Measurements from ENCODE around the gene CHD6.
"Not testable (repeated sequence)": the region's sequence is repeated elsewhere in the genome, so short reads cannot be mapped to it uniquely, and the experiment has no call there.

Gene CHD6

GRCh38 chr20:41537865-41538264 lies 80.3 kb downstream of the CHD6 start:
- no peak for DNase-seq

- DNase-seq = not testable (repeated sequence)
These were observed 82.6 kb downstream of the CHD6 start for GRCh38 chr20:41535551-41535950.

DNA sequence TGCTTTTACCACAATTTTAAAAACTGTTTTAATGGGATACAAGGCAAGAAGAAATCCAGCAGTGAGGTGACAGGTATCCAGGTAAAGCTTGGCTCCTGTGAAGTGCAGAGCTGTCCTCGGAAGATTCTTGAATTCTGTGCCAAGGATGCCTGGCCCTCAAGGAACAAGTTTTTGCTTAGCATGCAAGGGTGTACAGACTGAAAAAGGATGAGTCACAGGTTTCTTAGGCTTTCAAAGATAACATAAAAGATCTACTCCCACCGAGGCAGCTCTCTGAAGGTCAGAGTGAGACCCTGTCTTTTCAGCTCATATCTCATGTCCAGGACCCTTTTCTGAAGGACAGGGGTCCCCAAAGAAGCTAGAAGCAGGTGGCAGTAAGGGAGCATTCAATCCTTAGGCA lies 83.3 kb downstream of the CHD6 start:
- DNase-seq = no peak

DNA sequence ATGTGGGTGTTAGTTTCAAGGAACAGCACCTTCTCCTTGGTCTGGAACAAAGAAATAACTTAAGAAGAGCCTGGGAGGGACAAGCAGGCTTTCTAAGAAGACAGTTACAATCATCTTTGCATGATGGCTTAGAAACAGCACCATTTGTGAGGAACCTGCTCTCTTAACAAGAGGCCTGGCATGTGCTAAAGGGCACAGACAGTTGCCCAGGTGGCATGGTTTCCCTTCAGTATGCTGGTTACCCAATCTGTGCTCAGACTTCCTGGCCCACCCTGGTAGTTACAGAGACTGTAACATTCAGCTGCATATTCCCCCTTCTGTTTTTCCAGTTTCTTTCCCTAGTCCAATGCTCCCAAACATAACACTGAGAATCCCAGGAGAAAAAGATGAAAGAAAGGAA lies 84.0 kb downstream of the CHD6 start:
- DNase-seq = no peak

DNA sequence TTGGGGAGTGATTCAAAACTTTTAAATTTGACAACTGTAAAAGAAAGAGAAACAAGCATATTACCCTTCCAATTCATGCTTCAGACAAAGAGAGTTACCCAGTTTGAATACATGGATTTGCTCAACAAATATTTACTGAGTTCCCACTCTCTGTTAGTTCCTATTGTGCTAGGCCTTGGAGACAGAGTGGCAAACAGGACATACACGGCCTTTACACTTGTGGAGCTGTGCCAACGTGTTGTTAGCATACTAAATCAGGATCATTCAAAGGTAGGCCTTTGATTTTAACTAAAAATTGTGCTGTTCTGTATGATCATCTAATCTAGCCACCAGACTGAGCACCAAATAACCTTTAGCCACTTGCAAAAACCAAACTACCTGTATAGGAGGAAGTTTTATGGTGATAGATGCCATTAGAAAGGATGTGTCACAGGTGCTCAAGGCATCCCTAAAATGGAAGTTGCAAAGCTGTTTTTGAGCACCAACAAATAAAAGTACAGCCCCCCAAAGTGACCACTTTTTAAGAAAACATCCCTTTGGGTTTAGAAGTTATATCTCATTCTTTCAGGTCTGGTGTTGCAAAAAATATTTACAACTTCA lies 84.5 kb downstream of the CHD6 start:
- DNase-seq = no peak

DNA sequence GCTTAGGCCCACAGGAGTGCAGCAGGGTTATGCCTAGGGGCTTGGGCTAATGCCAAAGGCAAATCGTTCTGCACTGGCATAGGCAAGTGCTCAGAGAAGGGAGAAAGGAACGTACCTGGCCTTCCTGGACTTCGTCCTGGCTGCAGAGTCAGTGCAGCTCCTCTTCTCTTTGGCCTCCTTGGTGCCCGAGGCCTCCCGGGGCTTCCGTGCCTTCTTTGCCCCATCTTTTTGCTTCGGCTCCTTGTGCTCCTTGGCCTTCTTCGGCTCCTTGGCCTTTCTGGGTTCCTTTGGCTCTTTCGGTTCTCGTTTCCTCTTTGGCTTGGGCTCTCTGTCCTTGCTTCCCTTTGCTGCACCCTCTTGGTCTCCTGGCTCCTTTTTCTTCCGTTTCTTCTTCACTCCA lies 85.2 kb downstream of the CHD6 start:
- DNase-seq = no peak

DNA sequence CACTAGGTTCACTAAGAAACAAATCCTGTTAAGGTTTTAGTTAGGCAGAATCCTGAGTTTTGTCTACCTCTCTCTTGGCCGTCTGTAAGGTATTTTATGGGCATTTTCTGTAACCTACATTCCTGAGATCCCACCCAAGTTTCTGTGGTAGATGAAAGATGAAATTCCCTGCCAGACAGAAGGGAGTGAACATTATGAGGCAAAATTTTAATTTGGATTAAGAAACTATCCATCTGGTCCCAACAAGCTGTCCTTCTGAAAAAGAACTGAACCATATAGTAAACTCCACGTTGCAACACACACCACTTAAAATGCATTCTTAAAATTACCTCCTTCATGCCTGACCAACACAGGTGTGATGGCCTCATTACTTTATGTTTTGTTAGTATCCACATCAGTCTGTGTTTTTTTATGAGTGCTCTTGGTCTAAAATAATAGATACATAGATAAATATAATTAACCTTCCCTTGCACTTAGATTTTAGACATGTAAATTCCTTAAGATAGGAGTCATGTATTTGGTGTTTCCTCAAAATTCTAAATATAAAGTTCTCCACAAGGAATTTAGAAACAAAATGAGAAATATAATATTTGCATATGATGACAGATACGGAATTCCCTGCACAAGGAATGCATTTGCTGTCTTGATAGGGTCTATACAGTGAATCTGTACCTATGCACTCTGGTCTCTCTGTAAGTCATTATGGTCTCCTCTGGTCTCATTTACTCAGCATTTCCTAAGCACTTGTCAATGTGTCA lies 86.5 kb downstream of the CHD6 start:
- no peak for DNase-seq

DNA sequence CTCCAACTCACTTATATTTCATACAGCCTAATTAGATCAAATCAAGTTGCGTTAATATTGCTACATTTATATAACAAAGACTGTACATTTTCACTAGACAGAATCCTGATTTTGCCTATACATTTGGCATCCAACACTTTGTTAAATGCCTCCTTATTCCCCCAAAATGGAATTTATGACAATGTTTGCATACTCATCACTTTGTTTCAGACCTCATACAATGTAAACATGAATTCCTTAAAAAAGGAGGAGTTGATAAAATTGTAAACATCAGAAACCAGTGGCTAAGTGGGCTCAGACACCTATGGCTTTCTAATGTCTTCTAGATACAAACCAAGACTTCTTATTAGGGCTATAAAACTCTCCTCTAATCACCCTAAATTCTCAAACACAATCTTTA lies 87.3 kb downstream of the CHD6 start:
- DNase-seq = no peak

GRCh38 chr20:41526327-41526726 lies 91.8 kb downstream of the CHD6 start:
- no peak for DNase-seq

DNA sequence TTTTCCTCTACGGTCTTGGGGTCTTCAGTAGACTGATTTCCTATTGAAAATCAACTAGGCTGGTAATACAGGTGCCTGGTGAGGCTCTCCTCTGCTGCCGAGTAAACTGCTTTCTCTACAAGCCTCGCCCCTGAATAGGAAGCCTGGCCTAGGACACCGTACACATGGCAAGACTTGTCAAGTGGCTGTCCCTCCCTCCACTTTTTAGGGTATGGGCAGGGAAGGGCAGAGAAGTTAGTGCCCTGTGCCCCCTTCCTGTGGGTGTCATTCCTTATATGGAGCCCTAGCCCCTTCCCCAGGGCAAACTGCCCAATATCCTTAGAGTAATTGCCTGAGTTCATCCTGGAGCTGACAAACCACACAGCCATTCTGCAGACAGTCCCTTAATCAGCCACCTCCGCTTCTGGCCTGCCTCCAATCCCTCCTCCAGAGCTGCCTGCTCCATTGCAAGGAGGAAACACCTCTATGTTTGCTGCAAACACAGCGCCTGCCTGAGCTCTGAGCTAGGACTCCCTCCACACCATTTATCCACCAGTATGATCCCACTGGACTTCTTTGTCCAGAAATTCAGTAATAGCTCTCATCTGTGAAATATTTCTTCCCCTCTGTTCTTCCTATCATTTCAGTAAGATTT lies 93.1 kb downstream of the CHD6 start:
- no peak for DNase-seq

DNA sequence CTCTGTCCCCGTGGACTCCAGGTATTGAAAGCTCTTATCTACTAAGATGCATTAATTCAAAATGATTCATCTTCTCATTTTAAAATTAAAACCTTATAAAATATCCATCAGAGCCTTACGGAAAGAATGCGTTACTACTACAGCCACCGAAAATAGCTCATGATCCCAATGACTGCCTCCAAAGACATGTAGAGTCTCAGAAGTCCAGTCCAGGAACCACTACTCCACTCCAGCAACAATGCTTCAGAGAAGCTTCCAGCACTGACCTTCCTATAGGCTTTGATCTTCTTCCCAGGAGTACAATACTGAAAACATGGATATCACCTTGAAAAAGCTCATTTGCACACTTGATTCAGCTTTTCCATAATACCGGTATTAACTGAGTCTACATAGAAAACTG lies 94.3 kb downstream of the CHD6 start:
- no peak for DNase-seq

DNA sequence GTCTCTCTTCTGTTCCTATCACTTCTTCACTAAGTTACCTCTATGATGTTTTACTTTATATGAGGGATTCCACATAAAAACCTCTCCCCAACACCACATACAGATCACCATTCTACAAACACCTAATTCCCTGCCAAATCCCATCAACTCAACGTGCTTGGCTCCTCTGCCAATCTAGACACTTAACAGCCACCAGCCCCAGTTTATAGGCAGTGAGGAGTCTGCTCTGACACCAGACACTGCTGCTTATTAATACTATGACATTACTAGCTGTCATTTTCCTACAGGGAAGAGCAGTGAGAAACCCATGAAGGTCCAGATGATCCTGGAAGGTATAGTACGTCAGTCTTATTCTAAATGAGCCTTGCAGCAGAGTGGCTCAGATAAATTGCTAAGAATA lies 104.3 kb downstream of the CHD6 start:
- no peak for DNase-seq

GRCh38 chr20:41512624-41513023 lies 105.6 kb downstream of the CHD6 start:
- no peak for DNase-seq

DNA sequence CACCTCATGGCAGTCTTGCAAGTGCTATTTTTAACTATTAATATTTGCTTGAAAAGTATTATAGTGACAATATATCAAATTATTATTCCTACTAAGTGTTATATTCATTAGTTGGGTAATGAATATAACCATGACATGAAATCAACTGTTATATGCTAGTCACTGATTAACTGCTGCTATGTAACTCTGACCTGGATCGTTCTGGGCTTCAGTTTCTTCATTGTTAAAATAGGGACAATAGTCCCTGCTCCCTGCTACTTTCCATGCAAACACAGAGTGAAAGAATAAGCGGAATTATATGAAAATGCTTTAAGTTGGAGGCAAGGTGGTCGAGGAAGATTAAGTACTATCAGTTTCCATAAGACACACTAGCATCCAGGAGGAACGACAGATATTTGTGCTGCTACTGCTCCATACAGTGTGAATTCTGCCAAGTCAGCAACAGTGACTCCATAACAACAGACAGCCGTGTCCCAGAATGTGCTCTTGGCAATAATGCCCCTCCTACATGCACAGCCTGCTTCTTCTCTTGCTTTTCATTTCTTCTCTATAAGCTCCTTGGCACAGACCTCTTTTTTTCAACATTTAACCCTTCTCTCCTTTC lies 107.2 kb downstream of the CHD6 start:
- no peak for DNase-seq

GRCh38 chr20:41510224-41510623 lies 108.0 kb downstream of the CHD6 start:
- no peak for DNase-seq

GRCh38 chr20:41509316-41510200 lies 108.6 kb downstream of the CHD6 start:
- no peak for DNase-seq

- no peak for DNase-seq
These were observed 109.8 kb downstream of the CHD6 start for GRCh38 chr20:41508335-41508734.

DNA sequence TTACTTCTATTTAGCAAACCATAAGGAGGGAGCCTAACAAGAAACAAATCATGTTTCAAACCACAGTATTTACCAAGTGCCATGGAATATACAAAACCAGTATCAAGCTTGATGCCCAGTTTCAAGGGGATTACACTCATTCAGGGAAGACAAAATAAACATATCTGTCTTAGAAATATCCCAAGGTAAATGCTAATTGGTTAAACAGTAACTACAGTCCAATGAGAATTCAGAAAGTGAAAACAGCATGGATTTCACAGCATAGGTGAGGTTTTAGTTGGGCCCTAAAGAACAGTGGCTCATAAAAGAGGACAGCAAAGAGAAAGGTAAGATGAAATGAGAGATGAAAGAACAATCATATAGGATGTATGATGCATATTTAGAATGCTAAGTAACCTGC lies 110.3 kb downstream of the CHD6 start:
- DNase-seq = no peak

- no peak for DNase-seq
These were observed 110.7 kb downstream of the CHD6 start for GRCh38 chr20:41507436-41507835.

DNA sequence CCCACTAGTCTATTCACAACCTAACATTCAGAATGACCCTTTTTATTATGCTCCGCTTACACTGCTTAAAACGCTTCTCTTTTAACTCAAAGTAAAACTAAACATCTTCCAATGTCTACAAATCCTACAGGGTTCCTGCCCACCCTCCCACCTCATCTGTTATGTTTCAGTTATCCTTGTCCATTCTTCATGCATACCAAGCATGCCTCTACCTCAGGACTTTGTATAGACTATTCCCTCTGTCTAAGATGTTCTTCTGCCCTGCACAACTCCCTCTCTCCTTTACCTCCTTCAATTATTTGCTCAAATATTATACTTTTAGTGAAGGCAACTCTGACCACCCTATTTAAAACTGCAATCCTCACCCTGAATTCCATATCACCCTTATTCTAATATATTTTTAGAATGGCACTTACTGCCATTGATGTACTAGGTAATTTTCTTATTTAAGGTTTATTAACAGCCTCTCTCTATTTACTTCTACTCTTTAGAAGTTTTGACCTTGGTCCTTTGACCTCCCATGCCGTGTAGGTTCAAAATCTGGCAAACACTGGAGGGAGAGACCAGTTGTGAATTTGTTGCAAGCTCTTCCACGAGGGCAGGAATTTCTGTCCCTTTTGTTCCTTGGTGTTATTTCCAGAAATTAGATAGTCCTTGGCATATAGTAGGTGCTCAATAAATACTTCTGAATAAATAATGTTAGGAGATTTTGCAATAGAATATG lies 111.8 kb downstream of the CHD6 start:
- DNase-seq = no peak

- DNase-seq = no peak
These were observed 113.0 kb downstream of the CHD6 start for GRCh38 chr20:41505184-41505583.

- DNase-seq = no peak
These were observed 116.8 kb downstream of the CHD6 start for GRCh38 chr20:41501376-41501775.

Measured in CD4-positive, alpha-beta T cell treated with Interleukin-4 for 1 hour (primary cell).